ENCODE results near the gene PPP1R16B. TPM values are rescaled to one million over a fixed set of nuclear protein-coding genes. Genes with fewer than 3 reads are reported as not detected.

PPP1R16B gene
- total and polyA plus RNA-seq, 4 experiments from 2014 or later = 17.3 to 55.1 (median 45.5) TPM

DNA sequence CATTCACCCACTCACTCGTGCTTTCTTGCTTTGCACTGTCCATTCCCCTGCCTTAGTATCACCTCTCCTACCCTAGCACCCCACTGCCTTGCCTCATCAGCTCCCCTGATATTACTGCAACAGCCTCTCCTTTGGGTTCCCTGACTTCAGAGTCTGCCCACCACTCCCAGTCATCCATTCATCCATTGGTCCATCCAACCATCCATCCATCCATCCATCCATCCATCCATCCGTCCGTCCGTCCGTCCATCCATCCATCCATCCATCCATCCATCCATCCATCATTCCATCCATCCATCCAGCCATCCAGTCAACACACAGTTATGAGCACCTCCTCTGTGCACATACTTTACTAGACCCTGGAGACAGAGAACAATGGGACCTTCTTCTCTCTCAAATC is 97.8 kb downstream of the PPP1R16B start:
- peaks cover 0 to 9% (median 5%) of the 10 kb centered on the region in 4 donors for H3K4me1 Mint-ChIP-seq
- peaks cover 0 to 2% (median 0%) of the 10 kb centered on the region in 8 donors for H3K9me3 Mint-ChIP-seq
- peak overlapping the region in 1 of 8 donors; percentile 4 for H3K4me3 Mint-ChIP-seq
- H3K4me3 ChIP-seq (ENCODE audit: low read length in 2 of 2) = no peak overlapping the region
- CTCF ChIA-PET (ENCODE audit: partially characterized antibody) = interaction anchor here (0.6 kb wide), 1 partner anchor 9 kb away, joined by 4 read pairs; no protein-coding TSS in a partner anchor
- peak overlapping the region in 6 of 7 donors; percentile 3 to 80 (median 38) for H3K27ac Mint-ChIP-seq
- no peak overlapping the region for H3K27ac ChIP-seq (ENCODE audit: low read depth, low read length)
- DNase-seq = no peak
- H3K36me3 Mint-ChIP-seq = peaks cover 60 to 90% of the 10 kb centered on the region in 2 donors
- H3K4me1 ChIP-seq (ENCODE audit: insufficient read depth, low read length) = no peaks in the 10 kb centered on the region
- POLR2A ChIA-PET (ENCODE audit: partially characterized antibody) = no interaction called here
- H3K9me3 ChIP-seq (ENCODE audit: control insufficient read depth in 1 of 2, low read length in 2 of 2) = no peaks in the 10 kb centered on the region
- peaks cover 92% of the 10 kb centered on the region for H3K36me3 ChIP-seq (ENCODE audit: insufficient read depth, low read length)
- no peaks in the 10 kb centered on the region for H3K27me3 Mint-ChIP-seq
- intact Hi-C loops (cut with micrococcal nuclease) = no loop called here
- no peaks in the 10 kb centered on the region for H3K27me3 ChIP-seq (ENCODE audit: insufficient read depth, low read length)

DNA sequence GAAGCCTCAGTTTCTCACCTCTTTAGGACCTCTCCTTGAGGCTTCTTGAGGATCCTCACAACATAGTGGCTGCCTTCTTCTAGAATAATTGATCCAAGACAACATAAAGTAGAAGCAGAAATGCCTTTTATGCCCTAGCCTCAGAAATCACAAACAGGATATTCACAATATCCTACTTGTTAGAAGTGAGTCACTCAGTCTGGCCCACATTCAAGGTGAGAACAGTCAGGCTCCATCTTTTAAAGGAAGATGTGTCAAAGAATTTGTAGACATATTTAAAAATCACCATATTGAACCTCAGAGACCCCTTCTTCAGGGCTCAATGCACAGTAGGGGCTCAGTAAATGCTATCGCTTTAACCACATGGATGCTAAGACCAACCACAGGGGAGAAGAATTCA is 99.9 kb downstream of the PPP1R16B start:
- Mint-ChIP-seq H3K4me3 (no peak overlapping the region), H3K27ac (peak overlapping the region in 4 of 7 donors; percentile 14 to 59 (median 44)), H3K9me3 (peaks cover 0 to 2% (median 0%) of the 10 kb centered on the region in 8 donors), H3K36me3 (peaks cover 69 to 88% of the 10 kb centered on the region in 2 donors), H3K27me3 (no peaks in the 10 kb centered on the region), H3K4me1 (peaks cover 2 to 9% (median 6%) of the 10 kb centered on the region in 4 donors)
- no peaks in the 10 kb centered on the region for H3K27me3 ChIP-seq (ENCODE audit: insufficient read depth, low read length)
- H3K4me3 ChIP-seq (ENCODE audit: low read length in 2 of 2) = no peak overlapping the region
- no peaks in the 10 kb centered on the region for H3K9me3 ChIP-seq (ENCODE audit: control insufficient read depth in 1 of 2, low read length in 2 of 2)
- ChIA-PET POLR2A (ENCODE audit: partially characterized antibody) (interaction anchor here (0.7 kb wide), 1 partner anchor 45 kb away, joined by 3 read pairs; no protein-coding TSS in a partner anchor), CTCF (ENCODE audit: partially characterized antibody) (interaction anchor here (0.6 to 2.5 kb wide), 4 partner anchors 11 to 102 kb away, joined by 3 to 14 read pairs (median 3); no protein-coding TSS in a partner anchor)
- intact Hi-C loops (cut with micrococcal nuclease) = no loop called here
- H3K36me3 ChIP-seq (ENCODE audit: insufficient read depth, low read length) = peaks cover 81% of the 10 kb centered on the region
- DNase-seq = no peak
- no peaks in the 10 kb centered on the region for H3K4me1 ChIP-seq (ENCODE audit: insufficient read depth, low read length)
- no peak overlapping the region for H3K27ac ChIP-seq (ENCODE audit: low read depth, low read length)

DNA sequence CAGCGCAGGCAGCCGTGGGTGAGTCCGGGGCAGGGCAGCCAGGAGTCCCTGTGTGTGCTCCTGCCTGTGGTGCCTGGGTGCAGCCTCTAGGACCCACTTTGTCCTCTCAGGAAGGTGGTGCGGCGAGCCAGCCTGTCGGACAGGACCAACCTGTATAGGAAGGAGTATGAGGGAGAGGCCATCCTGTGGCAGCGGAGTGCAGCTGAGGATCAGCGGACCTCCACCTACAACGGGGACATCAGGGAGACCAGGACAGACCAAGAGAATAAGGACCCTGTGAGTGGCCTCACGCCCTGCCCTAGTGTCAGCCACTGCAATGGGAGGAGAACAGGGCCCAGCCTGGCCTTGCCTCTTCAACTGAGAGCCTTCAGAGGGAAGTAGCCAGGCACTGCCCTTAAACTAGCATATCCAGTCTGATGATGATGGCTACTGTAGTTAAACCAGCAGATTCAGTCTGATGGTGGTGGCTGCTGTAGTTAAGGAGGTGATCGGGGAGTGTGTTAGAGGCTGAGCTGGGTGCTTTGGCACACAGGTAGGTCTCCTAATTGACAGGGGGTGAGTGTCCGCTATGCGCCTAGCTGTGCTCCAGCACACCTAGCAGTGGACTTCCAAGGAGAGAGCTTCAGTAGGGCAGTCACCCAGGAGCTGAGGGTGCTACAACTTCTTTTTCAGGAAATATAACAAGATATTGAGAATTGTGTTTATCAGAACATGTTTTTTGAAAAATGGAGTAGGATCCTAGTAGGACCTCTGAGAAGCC is 102.6 kb downstream of the PPP1R16B start:
- Mint-ChIP-seq H3K27me3 (no peaks in the 10 kb centered on the region), H3K4me1 (peaks cover 2 to 5% (median 4%) of the 10 kb centered on the region in 4 donors), H3K9me3 (peaks cover 0 to 2% (median 0%) of the 10 kb centered on the region in 8 donors), H3K27ac (peak overlapping the region in 3 of 7 donors; percentile 47 to 71 (median 58)), H3K36me3 (peaks cover 51 to 69% of the 10 kb centered on the region in 2 donors), H3K4me3 (no peak overlapping the region)
- Histone ChIP-seq H3K9me3 (ENCODE audit: control insufficient read depth in 1 of 2, low read length in 2 of 2) (no peaks in the 10 kb centered on the region), H3K36me3 (ENCODE audit: insufficient read depth, low read length) (peaks cover 69% of the 10 kb centered on the region), H3K4me3 (ENCODE audit: low read length in 2 of 2) (no peak overlapping the region), H3K27ac (ENCODE audit: low read depth, low read length) (no peak overlapping the region), H3K27me3 (ENCODE audit: insufficient read depth, low read length) (no peaks in the 10 kb centered on the region), H3K4me1 (ENCODE audit: insufficient read depth, low read length) (no peaks in the 10 kb centered on the region)
- no peak for DNase-seq
- CTCF ChIA-PET (ENCODE audit: partially characterized antibody) = interaction anchor here (2.5 kb wide), 1 partner anchor 14 kb away, joined by 14 read pairs; no protein-coding TSS in a partner anchor
- POLR2A ChIA-PET (ENCODE audit: partially characterized antibody) = no interaction called here
- intact Hi-C loops (cut with micrococcal nuclease) = no loop called here

DNA sequence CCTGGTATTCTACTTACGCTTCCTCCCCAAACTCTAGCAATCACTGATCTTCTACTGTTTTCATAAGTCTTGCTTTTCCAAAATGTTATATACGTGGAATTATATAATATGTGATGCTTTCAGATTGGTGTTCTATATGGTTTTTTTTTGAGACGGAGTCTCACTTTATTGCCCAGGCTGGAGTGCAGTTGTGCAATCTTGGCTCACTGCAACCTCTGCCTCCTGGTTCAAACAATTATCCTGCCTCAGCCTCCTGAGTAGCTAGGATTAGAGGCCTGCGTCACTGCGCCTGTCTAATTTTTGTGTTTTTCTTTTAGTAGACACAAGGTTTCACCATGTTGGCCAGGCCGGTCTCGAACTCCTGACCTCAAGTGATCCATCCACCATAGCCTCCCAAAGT is 109.9 kb downstream of the PPP1R16B start:
- H3K4me1 Mint-ChIP-seq = peaks cover 0 to 2% (median 0%) of the 10 kb centered on the region in 4 donors
- H3K4me3 ChIP-seq (ENCODE audit: low read length in 2 of 2) = no peak overlapping the region
- intact Hi-C loops (cut with micrococcal nuclease) = no loop called here
- no peaks in the 10 kb centered on the region for H3K9me3 ChIP-seq (ENCODE audit: control insufficient read depth in 1 of 2, low read length in 2 of 2)
- ChIA-PET CTCF (ENCODE audit: partially characterized antibody) (no interaction called here), POLR2A (ENCODE audit: partially characterized antibody) (no interaction called here)
- no peaks in the 10 kb centered on the region for H3K4me1 ChIP-seq (ENCODE audit: insufficient read depth, low read length)
- H3K27me3 ChIP-seq (ENCODE audit: insufficient read depth, low read length) = no peaks in the 10 kb centered on the region
- H3K36me3 ChIP-seq (ENCODE audit: insufficient read depth, low read length) = peaks cover 53% of the 10 kb centered on the region
- DNase-seq = no peak
- no peak overlapping the region for H3K4me3 Mint-ChIP-seq
- H3K27ac Mint-ChIP-seq = peak overlapping the region in 1 of 7 donors; percentile 48
- no peaks in the 10 kb centered on the region for H3K9me3 Mint-ChIP-seq
- H3K27me3 Mint-ChIP-seq = no peaks in the 10 kb centered on the region
- peaks cover 25 to 60% of the 10 kb centered on the region in 2 donors for H3K36me3 Mint-ChIP-seq
- no peak overlapping the region for H3K27ac ChIP-seq (ENCODE audit: low read depth, low read length)

DNA sequence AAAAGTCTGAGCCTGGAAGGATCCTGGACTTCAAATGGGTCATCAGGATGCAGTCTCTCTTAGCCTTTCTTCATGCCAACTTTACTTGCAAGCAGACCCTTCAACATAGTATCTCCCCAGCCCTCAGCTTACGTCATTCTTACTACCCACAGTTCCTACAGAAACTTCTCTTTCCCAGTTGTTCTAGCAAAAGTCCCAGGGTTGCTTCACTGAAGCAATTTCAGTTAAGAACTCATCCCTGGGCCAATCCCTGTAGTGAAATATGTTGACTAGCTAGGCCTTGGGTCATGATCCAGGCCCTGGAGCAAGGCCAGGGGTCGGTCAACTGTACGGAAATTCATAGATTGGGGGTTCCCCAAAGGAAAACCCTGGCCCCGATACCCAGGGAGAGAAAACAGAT is 112.2 kb downstream of the PPP1R16B start:
- DNase-seq = no peak
- Mint-ChIP-seq H3K27ac (peak overlapping the region in 1 of 7 donors; percentile 82), H3K4me1 (peaks cover 0 to 2% (median 0%) of the 10 kb centered on the region in 4 donors), H3K4me3 (no peak overlapping the region), H3K9me3 (peaks cover 0 to 2% (median 0%) of the 10 kb centered on the region in 8 donors), H3K27me3 (no peaks in the 10 kb centered on the region), H3K36me3 (peaks cover 24 to 75% of the 10 kb centered on the region in 2 donors)
- Histone ChIP-seq H3K4me1 (ENCODE audit: insufficient read depth, low read length) (no peaks in the 10 kb centered on the region), H3K4me3 (ENCODE audit: low read length in 2 of 2) (no peak overlapping the region), H3K27ac (ENCODE audit: low read depth, low read length) (no peak overlapping the region), H3K9me3 (ENCODE audit: control insufficient read depth in 1 of 2, low read length in 2 of 2) (no peaks in the 10 kb centered on the region), H3K36me3 (ENCODE audit: insufficient read depth, low read length) (peaks cover 46% of the 10 kb centered on the region), H3K27me3 (ENCODE audit: insufficient read depth, low read length) (no peaks in the 10 kb centered on the region)
- intact Hi-C loops (cut with micrococcal nuclease) = no loop called here
- ChIA-PET CTCF (ENCODE audit: partially characterized antibody) (interaction anchor here (1.1 kb wide), 1 partner anchor 186 kb away, joined by 3 read pairs; no protein-coding TSS in a partner anchor), POLR2A (ENCODE audit: partially characterized antibody) (no interaction called here)

DNA sequence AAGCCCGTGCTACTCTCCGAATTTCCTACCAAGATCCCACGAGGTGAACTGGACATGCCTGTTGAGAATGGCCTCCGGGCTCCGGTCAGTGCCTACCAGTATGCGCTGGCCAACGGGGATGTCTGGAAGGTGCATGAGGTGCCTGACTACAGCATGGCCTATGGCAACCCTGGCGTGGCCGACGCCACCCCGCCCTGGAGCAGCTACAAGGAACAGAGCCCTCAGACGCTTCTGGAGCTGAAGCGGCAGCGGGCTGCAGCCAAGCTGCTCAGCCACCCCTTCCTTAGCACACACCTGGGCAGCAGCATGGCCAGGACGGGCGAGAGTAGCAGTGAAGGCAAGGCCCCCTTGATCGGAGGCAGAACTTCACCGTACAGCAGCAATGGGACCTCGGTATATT is 112.7 kb downstream of the PPP1R16B start:
- DNase-seq = no peak

DNA sequence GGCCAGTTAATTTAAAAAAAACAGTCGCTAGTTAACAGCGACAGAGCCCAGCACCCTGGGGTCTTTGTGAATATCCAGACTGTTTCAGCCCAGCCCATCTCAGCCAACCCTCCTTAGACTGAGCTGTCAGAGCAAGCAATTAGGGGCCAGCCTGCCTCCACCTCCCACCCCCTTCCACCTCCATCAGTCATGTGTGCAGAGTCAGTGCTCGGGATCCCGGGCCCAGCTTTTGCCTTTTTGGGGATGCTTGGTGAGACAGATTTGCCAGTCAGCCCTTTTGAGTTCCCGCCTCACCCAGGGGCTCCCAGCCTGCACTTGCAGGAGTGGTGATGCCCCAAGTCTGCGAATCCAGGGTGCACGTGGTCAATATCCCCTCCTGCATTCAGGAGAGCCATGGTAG is 114.2 kb downstream of the PPP1R16B start:
- Histone ChIP-seq H3K9me3 (ENCODE audit: control insufficient read depth in 1 of 2, low read length in 2 of 2) (no peaks in the 10 kb centered on the region), H3K36me3 (ENCODE audit: insufficient read depth, low read length) (peaks cover 35% of the 10 kb centered on the region), H3K27me3 (ENCODE audit: insufficient read depth, low read length) (no peaks in the 10 kb centered on the region), H3K27ac (ENCODE audit: low read depth, low read length) (no peak overlapping the region), H3K4me3 (ENCODE audit: low read length in 2 of 2) (no peak overlapping the region), H3K4me1 (ENCODE audit: insufficient read depth, low read length) (no peaks in the 10 kb centered on the region)
- peaks cover 15 to 66% of the 10 kb centered on the region in 2 donors for H3K36me3 Mint-ChIP-seq
- H3K4me3 Mint-ChIP-seq = no peak overlapping the region
- CTCF ChIA-PET (ENCODE audit: partially characterized antibody) = interaction anchor here (0.7 to 1.4 kb wide), 2 partner anchors 25 to 44 kb away, joined by 3 to 4 read pairs; no protein-coding TSS in a partner anchor
- POLR2A ChIA-PET (ENCODE audit: partially characterized antibody) = no interaction called here
- peaks cover 0 to 2% (median under 1%) of the 10 kb centered on the region in 4 donors for H3K4me1 Mint-ChIP-seq
- no peaks in the 10 kb centered on the region for H3K27me3 Mint-ChIP-seq
- DNase-seq = no peak
- intact Hi-C loops (cut with micrococcal nuclease) = no loop called here
- H3K9me3 Mint-ChIP-seq = peaks cover 0 to 2% (median 0%) of the 10 kb centered on the region in 8 donors
- no peak overlapping the region for H3K27ac Mint-ChIP-seq

More for the DNA sequence above, 112.7 kb downstream of the PPP1R16B start:
- CTCF ChIA-PET (ENCODE audit: partially characterized antibody) = no interaction called here
- POLR2A ChIA-PET (ENCODE audit: partially characterized antibody) = no interaction called here
- no peaks in the 10 kb centered on the region for H3K27me3 ChIP-seq (ENCODE audit: insufficient read depth, low read length)
- H3K4me3 ChIP-seq (ENCODE audit: low read length in 2 of 2) = no peak overlapping the region
- H3K27ac ChIP-seq (ENCODE audit: low read depth, low read length) = no peak overlapping the region
- H3K9me3 ChIP-seq (ENCODE audit: control insufficient read depth in 1 of 2, low read length in 2 of 2) = no peaks in the 10 kb centered on the region
- intact Hi-C loops (cut with micrococcal nuclease) = no loop called here
- H3K4me3 Mint-ChIP-seq = no peak overlapping the region
- H3K9me3 Mint-ChIP-seq = peaks cover 0 to 2% (median 0%) of the 10 kb centered on the region in 8 donors
- no peaks in the 10 kb centered on the region for H3K27me3 Mint-ChIP-seq
- H3K4me1 Mint-ChIP-seq = peaks cover 0 to 2% (median 0%) of the 10 kb centered on the region in 4 donors
- peaks cover 41% of the 10 kb centered on the region for H3K36me3 ChIP-seq (ENCODE audit: insufficient read depth, low read length)
- no peaks in the 10 kb centered on the region for H3K4me1 ChIP-seq (ENCODE audit: insufficient read depth, low read length)
- H3K36me3 Mint-ChIP-seq = peaks cover 24 to 74% of the 10 kb centered on the region in 2 donors
- H3K27ac Mint-ChIP-seq = peak overlapping the region in 1 of 7 donors; percentile 84
